ENCODE results near the gene ASCL5.

Gene ASCL5

GRCh38 chr1:201136355-201137023, 9.5 kb upstream of the ASCL5 start:
- DNase-seq (ENCODE audit: low read depth in 2 of 2), result no peak

GRCh38 chr1:201134405-201134804, 7.4 kb upstream of the ASCL5 start:
- no peak for DNase-seq (ENCODE audit: low read depth in 2 of 2)

GRCh38 chr1:201131398-201131797, 4.4 kb upstream of the ASCL5 start:
- DNase-seq (ENCODE audit: low read depth in 2 of 2), result no peak

- DNase-seq (ENCODE audit: low read depth in 2 of 2), result no peak
These were observed 2.0 kb upstream of the ASCL5 start for GRCh38 chr1:201128962-201129361.

GRCh38 chr1:201128476-201128875, 1.5 kb upstream of the ASCL5 start:
- no peak for DNase-seq (ENCODE audit: low read depth in 2 of 2)

- DNase-seq (ENCODE audit: low read depth in 2 of 2), result peak; percentile 43 to 47
These were observed 921 bp upstream of the ASCL5 start for GRCh38 chr1:201127755-201128455.

- no peak for DNase-seq (ENCODE audit: low read depth in 2 of 2)
These were observed 537 bp downstream of the ASCL5 start for GRCh38 chr1:201126463-201126831.

GRCh38 chr1:201125800-201126199, 1.2 kb downstream of the ASCL5 start:
- no peak for DNase-seq (ENCODE audit: low read depth in 2 of 2)

GRCh38 chr1:201125019-201125418, 2.0 kb downstream of the ASCL5 start:
- no peak for DNase-seq (ENCODE audit: low read depth in 2 of 2)

GRCh38 chr1:201123866-201124265, 3.1 kb downstream of the ASCL5 start:
- DNase-seq (ENCODE audit: low read depth in 2 of 2), result no peak

GRCh38 chr1:201122321-201122957, 4.5 kb downstream of the ASCL5 start:
- no peak for DNase-seq (ENCODE audit: low read depth in 2 of 2)

GRCh38 chr1:201119206-201120197, 7.5 kb downstream of the ASCL5 start:
- DNase-seq (ENCODE audit: low read depth in 2 of 2), result no peak

GRCh38 chr1:201116091-201116490, 10.9 kb downstream of the ASCL5 start:
- no peak for DNase-seq (ENCODE audit: low read depth in 2 of 2)

GRCh38 chr1:201115390-201115937, 11.5 kb downstream of the ASCL5 start:
- DNase-seq (ENCODE audit: low read depth in 2 of 2), result no peak

GRCh38 chr1:201114245-201115131, 12.5 kb downstream of the ASCL5 start:
- DNase-seq (ENCODE audit: low read depth in 2 of 2), result peak; percentile 87 to 89

- no peak for DNase-seq (ENCODE audit: low read depth in 2 of 2)
These were observed 13.3 kb downstream of the ASCL5 start for GRCh38 chr1:201113451-201114244.

GRCh38 chr1:201112926-201113325, 14.1 kb downstream of the ASCL5 start:
- DNase-seq (ENCODE audit: low read depth in 2 of 2), result no peak

- DNase-seq (ENCODE audit: low read depth in 2 of 2), result no peak
These were observed 14.7 kb downstream of the ASCL5 start, which contains the start of gene CACNA1S for GRCh38 chr1:201112173-201112731. Gene CACNA1S (minus strand): TSS chr1:201112426. CDS start chr1:201112339, 87 bp downstream.

- DNase-seq (ENCODE audit: low read depth in 2 of 2), result no peak
These were observed 15.3 kb downstream of the ASCL5 start for GRCh38 chr1:201111672-201112071.
